ENCODE results near the gene CRYBG3.

The CRYBG3 gene

DNA sequence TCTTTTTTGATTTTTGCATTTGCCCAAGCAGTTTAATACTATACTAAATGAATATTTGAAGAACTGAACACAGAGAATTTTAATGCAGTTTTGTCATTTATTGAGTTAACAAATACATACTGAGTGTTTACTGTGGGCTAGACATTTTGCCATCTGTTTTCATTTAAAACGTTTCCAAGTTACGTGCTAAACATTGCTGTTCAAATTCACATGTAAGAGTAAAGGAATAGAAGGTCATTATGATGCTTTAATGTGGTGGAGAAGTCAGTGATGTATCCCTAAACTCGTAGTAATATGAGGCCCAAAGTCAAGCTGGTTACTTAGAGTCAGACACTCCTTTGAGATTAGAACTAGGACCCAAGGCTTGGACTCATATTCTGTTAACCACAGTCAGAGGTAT, 49.4 kb downstream of the CRYBG3 start:
- ChIA-PET CTCF (no interaction called here), POLR2A (no interaction called here)
- Histone ChIP-seq H3K9me3 (ENCODE audit: control insufficient read depth, insufficient read depth, low read depth, low read length) (no peaks in the 10 kb centered on the region), H3K36me3 (ENCODE audit: control insufficient read depth in 2 of 2, insufficient read depth in 1 of 2, low read length in 2 of 2) (no peaks in the 10 kb centered on the region), H3K4me1 (ENCODE audit: control insufficient read depth, insufficient read depth, low read length) (no peaks in the 10 kb centered on the region), H3K4me3 (ENCODE audit: low read depth, low read length) (no peak overlapping the region), H3K27ac (ENCODE audit: extremely low read depth, low read depth, low read length) (no peak overlapping the region)
- TF ChIP-seq GLIS1 (tag by site-specific recombination; IDR thresholded peaks at IDR 0.05) (no peak), ZNF677 (tag by site-specific recombination; IDR thresholded peaks at IDR 0.05) (no peak), EGR2 (tag by site-specific recombination; IDR thresholded peaks at IDR 0.05; ENCODE audit: low read depth) (no peak), ZNF223 (tag by site-specific recombination; IDR thresholded peaks at IDR 0.05) (no peak), ZNF658 (tag by site-specific recombination; IDR thresholded peaks at IDR 0.05) (no peak), SCRT1 (tag by site-specific recombination; IDR thresholded peaks at IDR 0.05; ENCODE audit: borderline replicate concordance) (no peak), ZNF2 (tag by site-specific recombination; IDR thresholded peaks at IDR 0.05) (no peak), ZNF585B (tag by site-specific recombination; IDR thresholded peaks at IDR 0.05) (no peak), ZNF140 (tag by site-specific recombination; IDR thresholded peaks at IDR 0.05) (no peak), ZEB2 (tag by site-specific recombination; IDR thresholded peaks at IDR 0.05) (no peak), SP7 (tag by site-specific recombination; IDR thresholded peaks at IDR 0.05) (no peak), ZSCAN16 (tag by site-specific recombination; IDR thresholded peaks at IDR 0.05) (no peak), ZNF335 (tag by site-specific recombination; conservative IDR thresholded peaks at IDR 0.05) (no peak)
- TF ChIP-seq, protein P1, sequence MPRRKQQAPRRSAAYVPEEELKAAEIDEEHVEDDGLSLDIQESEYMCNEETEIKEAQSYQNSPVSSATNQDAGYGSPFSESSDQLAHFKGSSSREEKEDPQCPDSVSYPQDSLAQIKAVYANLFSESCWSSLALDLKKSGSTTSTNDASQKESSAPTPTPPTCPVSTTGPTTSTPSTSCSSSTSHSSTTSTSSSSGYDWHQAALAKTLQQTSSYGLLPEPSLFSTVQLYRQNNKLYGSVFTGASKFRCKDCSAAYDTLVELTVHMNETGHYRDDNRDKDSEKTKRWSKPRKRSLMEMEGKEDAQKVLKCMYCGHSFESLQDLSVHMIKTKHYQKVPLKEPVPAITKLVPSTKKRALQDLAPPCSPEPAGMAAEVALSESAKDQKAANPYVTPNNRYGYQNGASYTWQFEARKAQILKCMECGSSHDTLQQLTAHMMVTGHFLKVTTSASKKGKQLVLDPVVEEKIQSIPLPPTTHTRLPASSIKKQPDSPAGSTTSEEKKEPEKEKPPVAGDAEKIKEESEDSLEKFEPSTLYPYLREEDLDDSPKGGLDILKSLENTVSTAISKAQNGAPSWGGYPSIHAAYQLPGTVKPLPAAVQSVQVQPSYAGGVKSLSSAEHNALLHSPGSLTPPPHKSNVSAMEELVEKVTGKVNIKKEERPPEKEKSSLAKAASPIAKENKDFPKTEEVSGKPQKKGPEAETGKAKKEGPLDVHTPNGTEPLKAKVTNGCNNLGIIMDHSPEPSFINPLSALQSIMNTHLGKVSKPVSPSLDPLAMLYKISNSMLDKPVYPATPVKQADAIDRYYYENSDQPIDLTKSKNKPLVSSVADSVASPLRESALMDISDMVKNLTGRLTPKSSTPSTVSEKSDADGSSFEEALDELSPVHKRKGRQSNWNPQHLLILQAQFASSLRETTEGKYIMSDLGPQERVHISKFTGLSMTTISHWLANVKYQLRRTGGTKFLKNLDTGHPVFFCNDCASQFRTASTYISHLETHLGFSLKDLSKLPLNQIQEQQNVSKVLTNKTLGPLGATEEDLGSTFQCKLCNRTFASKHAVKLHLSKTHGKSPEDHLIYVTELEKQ (tag by site-specific recombination; IDR thresholded peaks at IDR 0.05; ENCODE audit: borderline replicate concordance), result no peak
- TF ChIP-seq, protein P2, sequence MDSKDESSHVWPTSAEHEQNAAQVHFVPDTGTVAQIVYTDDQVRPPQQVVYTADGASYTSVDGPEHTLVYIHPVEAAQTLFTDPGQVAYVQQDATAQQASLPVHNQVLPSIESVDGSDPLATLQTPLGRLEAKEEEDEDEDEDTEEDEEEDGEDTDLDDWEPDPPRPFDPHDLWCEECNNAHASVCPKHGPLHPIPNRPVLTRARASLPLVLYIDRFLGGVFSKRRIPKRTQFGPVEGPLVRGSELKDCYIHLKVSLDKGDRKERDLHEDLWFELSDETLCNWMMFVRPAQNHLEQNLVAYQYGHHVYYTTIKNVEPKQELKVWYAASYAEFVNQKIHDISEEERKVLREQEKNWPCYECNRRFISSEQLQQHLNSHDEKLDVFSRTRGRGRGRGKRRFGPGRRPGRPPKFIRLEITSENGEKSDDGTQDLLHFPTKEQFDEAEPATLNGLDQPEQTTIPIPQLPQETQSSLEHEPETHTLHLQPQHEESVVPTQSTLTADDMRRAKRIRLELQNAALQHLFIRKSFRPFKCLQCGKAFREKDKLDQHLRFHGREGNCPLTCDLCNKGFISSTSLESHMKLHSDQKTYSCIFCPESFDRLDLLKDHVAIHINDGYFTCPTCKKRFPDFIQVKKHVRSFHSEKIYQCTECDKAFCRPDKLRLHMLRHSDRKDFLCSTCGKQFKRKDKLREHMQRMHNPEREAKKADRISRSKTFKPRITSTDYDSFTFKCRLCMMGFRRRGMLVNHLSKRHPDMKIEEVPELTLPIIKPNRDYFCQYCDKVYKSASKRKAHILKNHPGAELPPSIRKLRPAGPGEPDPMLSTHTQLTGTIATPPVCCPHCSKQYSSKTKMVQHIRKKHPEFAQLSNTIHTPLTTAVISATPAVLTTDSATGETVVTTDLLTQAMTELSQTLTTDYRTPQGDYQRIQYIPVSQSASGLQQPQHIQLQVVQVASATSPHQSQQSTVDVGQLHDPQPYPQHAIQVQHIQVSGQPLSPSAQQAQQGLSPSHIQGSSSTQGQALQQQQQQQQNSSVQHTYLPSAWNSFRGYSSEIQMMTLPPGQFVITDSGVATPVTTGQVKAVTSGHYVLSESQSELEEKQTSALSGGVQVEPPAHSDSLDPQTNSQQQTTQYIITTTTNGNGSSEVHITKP (tag by site-specific recombination; IDR thresholded peaks at IDR 0.05), result no peak
- TF ChIP-seq, protein P3, sequence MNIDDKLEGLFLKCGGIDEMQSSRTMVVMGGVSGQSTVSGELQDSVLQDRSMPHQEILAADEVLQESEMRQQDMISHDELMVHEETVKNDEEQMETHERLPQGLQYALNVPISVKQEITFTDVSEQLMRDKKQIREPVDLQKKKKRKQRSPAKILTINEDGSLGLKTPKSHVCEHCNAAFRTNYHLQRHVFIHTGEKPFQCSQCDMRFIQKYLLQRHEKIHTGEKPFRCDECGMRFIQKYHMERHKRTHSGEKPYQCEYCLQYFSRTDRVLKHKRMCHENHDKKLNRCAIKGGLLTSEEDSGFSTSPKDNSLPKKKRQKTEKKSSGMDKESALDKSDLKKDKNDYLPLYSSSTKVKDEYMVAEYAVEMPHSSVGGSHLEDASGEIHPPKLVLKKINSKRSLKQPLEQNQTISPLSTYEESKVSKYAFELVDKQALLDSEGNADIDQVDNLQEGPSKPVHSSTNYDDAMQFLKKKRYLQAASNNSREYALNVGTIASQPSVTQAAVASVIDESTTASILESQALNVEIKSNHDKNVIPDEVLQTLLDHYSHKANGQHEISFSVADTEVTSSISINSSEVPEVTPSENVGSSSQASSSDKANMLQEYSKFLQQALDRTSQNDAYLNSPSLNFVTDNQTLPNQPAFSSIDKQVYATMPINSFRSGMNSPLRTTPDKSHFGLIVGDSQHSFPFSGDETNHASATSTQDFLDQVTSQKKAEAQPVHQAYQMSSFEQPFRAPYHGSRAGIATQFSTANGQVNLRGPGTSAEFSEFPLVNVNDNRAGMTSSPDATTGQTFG (tag by site-specific recombination; IDR thresholded peaks at IDR 0.05; ENCODE audit: borderline replicate concordance), result no peak
- TF ChIP-seq, protein P4, sequence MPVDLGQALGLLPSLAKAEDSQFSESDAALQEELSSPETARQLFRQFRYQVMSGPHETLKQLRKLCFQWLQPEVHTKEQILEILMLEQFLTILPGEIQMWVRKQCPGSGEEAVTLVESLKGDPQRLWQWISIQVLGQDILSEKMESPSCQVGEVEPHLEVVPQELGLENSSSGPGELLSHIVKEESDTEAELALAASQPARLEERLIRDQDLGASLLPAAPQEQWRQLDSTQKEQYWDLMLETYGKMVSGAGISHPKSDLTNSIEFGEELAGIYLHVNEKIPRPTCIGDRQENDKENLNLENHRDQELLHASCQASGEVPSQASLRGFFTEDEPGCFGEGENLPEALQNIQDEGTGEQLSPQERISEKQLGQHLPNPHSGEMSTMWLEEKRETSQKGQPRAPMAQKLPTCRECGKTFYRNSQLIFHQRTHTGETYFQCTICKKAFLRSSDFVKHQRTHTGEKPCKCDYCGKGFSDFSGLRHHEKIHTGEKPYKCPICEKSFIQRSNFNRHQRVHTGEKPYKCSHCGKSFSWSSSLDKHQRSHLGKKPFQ (tag by site-specific recombination; IDR thresholded peaks at IDR 0.05), result no peak
- TF ChIP-seq, protein P5, sequence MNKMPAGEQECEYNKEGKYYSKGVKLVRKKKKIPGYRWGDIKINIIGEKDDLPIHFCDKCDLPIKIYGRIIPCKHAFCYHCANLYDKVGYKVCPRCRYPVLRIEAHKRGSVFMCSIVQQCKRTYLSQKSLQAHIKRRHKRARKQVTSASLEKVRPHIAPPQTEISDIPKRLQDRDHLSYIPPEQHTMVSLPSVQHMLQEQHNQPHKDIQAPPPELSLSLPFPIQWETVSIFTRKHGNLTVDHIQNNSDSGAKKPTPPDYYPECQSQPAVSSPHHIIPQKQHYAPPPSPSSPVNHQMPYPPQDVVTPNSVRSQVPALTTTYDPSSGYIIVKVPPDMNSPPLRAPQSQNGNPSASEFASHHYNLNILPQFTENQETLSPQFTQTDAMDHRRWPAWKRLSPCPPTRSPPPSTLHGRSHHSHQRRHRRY (tag by site-specific recombination; IDR thresholded peaks at IDR 0.05), result no peak
- TF ChIP-seq, protein P6, sequence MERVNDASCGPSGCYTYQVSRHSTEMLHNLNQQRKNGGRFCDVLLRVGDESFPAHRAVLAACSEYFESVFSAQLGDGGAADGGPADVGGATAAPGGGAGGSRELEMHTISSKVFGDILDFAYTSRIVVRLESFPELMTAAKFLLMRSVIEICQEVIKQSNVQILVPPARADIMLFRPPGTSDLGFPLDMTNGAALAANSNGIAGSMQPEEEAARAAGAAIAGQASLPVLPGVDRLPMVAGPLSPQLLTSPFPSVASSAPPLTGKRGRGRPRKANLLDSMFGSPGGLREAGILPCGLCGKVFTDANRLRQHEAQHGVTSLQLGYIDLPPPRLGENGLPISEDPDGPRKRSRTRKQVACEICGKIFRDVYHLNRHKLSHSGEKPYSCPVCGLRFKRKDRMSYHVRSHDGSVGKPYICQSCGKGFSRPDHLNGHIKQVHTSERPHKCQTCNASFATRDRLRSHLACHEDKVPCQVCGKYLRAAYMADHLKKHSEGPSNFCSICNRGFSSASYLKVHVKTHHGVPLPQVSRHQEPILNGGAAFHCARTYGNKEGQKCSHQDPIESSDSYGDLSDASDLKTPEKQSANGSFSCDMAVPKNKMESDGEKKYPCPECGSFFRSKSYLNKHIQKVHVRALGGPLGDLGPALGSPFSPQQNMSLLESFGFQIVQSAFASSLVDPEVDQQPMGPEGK (tag by site-specific recombination; IDR thresholded peaks at IDR 0.05), result no peak
- TF ChIP-seq, protein P7, sequence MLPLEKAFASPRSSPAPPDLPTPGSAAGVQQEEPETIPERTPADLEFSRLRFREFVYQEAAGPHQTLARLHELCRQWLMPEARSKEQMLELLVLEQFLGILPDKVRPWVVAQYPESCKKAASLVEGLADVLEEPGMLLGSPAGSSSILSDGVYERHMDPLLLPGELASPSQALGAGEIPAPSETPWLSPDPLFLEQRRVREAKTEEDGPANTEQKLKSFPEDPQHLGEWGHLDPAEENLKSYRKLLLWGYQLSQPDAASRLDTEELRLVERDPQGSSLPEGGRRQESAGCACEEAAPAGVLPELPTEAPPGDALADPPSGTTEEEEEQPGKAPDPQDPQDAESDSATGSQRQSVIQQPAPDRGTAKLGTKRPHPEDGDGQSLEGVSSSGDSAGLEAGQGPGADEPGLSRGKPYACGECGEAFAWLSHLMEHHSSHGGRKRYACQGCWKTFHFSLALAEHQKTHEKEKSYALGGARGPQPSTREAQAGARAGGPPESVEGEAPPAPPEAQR (tag by site-specific recombination; IDR thresholded peaks at IDR 0.05), result no peak
